ENCODE measurements around the gene MAML1.

The MAML1 gene

GRCh38 chr5:179819296-179820126 lies 86.9 kb downstream of the MAML1 start:
- in situ Hi-C loops (cut with MboI; ENCODE audit: low sequenced_read_pairs), result no loop called here

DNA sequence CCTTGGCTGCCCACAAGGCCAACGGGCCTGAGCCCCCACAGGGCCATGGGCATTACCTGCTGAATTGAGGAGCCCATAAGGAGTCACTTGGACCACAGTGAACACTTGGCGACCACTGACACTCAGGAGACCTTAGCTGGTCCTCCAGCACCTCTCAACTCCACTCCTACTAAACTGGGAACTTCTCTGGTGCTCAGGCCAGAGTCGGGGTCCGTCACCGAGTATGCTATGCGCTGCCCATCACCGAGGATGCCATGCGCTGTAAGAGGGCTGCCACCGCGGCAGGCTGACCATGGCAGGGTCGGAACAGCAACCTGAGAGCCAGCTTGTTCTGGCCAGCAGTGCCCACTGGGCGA lies 87.5 kb downstream of the MAML1 start:
- in situ Hi-C loops (cut with MboI; ENCODE audit: low sequenced_read_pairs), result no loop called here

DNA sequence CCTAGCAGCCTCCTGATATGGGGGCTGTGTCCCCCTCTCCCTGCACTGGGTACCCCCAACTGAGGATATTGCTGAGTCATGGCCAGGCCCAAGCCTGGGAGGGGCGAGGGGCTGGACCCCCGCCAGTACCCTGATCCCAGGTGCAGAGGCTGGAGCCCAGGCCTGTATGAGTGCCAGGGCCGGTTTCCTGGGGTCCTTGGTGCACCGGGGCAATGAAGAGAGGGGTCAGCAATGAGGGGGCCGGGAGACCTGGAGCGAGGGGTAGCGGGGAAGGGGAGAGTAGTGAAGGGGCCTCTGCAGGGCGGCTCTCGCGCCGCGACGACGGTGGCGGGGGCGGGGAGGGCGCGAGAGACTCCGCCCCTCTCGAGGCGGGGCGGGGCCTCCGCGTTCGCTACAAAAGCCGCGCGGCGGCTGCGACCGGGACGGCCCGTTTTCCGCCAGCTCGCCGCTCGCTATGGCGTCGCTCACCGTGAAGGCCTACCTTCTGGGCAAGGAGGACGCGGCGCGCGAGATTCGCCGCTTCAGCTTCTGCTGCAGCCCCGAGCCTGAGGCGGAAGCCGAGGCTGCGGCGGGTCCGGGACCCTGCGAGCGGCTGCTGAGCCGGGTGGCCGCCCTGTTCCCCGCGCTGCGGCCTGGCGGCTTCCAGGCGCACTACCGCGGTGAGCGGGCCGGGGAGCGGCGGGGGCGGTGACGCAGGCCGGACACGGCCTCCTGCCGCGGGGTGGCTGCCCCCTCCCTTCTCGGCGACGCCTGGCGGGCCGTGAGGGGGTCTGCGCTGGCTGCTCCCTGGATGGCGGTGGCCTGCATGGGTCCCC lies 88.1 kb downstream of the MAML1 start, which contains the start of gene SQSTM1:
SQSTM1 (plus strand) TSS at position 423 of the 815 bp plus-strand sequence; CDS start at position 455, 32 bp downstream.
- in situ Hi-C loops (cut with MboI; ENCODE audit: low sequenced_read_pairs), result no loop called here

GRCh38 chr5:179821298-179822058 lies 88.9 kb downstream of the MAML1 start:
- in situ Hi-C loops (cut with MboI; ENCODE audit: low sequenced_read_pairs), result no loop called here

DNA sequence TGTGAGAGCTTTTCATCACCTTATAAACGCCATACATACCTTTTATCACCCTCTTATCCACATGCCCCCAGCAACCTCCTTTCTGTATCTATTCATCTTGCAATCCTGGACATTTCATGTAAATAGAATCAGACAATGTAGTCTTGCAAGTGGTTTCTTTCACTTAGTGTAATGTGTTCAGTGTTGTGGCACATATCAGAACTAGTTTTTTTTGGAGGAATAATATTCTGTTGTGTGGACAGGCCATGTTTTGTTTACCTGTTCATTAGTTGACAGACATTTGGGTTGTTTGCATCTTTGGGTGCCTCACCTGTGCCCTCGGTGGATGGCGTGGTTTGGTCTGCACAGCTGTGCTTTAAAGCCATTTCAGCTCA lies 89.4 kb downstream of the MAML1 start:
- in situ Hi-C loops (cut with MboI; ENCODE audit: low sequenced_read_pairs), result no loop called here

- in situ Hi-C loops (cut with MboI; ENCODE audit: low sequenced_read_pairs), result no loop called here
Observed at GRCh38 chr5:179822444-179822990, 89.9 kb downstream of the MAML1 start.

- in situ Hi-C loops (cut with MboI; ENCODE audit: low sequenced_read_pairs), result no loop called here
Observed at GRCh38 chr5:179823937-179824744, 91.5 kb downstream of the MAML1 start.

GRCh38 chr5:179824745-179825112 lies 92.1 kb downstream of the MAML1 start:
- in situ Hi-C loops (cut with MboI; ENCODE audit: low sequenced_read_pairs), result no loop called here

DNA sequence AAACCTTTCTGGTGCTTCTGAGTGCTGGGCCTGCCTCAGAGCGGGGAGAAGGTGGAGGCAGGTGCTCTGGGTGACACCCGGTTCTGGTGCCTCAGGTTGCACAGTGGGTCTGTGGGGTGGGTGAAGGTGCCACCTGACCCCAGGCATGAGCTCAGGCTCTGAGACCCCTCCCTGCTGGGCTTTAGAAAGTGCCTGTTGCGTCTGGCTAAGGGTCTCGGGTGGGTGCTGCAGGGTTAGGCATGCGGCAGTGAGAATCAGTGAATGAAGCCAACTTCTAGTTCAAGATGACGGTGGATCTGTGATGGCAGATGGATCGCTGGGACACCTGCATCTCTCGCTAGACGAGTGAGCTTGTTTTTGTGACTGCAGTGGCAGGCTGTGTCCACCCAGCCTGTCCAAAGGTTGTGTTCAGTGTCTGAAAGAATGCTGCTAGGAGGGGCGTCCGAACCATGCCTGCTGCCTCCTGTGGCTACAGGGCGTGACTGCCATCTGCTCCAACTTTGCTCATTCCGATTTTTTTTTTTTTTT lies 93.1 kb downstream of the MAML1 start:
- in situ Hi-C loops (cut with MboI; ENCODE audit: low sequenced_read_pairs), result no loop called here
